Measurements from ENCODE around the gene ZNF236.

GRCh38 chr18:76975577-76976110 is 153.3 kb downstream of the ZNF236 start:
- no peak for TF ChIP-seq CTCF (IDR thresholded peaks at IDR 0.05)
- no peak for TF ChIP-seq POLR2AphosphoS5 (IDR thresholded peaks at IDR 0.05; ENCODE audit: insufficient read depth in 1 of 2, low read depth in 1 of 2)

Data from vagina (tissue), 2 donors.